HG03460 (cell line): ENCODE data around the gene OBSCN.

ENCODE experiments used
- ATAC-seq: cut with Tn5 transposase; IDR thresholded peaks from one replicate; pipeline ENCODE4 v1.9.1; 2021; ENCODE audit not compliant: unreplicated experiment

Gene OBSCN

GRCh38 chr1:228207851-228208821, at the start of gene OBSCN:
Gene OBSCN, plus strand, starts transcription at chr1:228208044. Its CDS starts 3,740 bp downstream, at chr1:228211784.
- no peak for ATAC-seq

- no peak for ATAC-seq
Measured at GRCh38 chr1:228158151-228159007, 49.5 kb upstream of the OBSCN start.

GRCh38 chr1:228159008-228159665, 48.7 kb upstream of the OBSCN start:
- ATAC-seq: no peak

GRCh38 chr1:228160201-228160761, 47.6 kb upstream of the OBSCN start:
- ATAC-seq: no peak

- ATAC-seq: no peak
Measured at GRCh38 chr1:228161362-228161761, 46.5 kb upstream of the OBSCN start.

GRCh38 chr1:228161866-228162265, 46.0 kb upstream of the OBSCN start:
- ATAC-seq: no peak

GRCh38 chr1:228162286-228163006, 45.4 kb upstream of the OBSCN start:
- ATAC-seq: no peak

- no peak for ATAC-seq
Measured at GRCh38 chr1:228163007-228163753, 44.7 kb upstream of the OBSCN start.

- no peak for ATAC-seq
Measured at GRCh38 chr1:228163776-228164519, 43.9 kb upstream of the OBSCN start.

- no peak for ATAC-seq
Measured at GRCh38 chr1:228164561-228165371, 43.1 kb upstream of the OBSCN start.

GRCh38 chr1:228165372-228166169, 42.3 kb upstream of the OBSCN start, which contains the start of gene IBA57:
Gene IBA57, plus strand, starts transcription at chr1:228165804. Its CDS starts 13 bp downstream, at chr1:228165817.
- ATAC-seq: peak; percentile 78

GRCh38 chr1:228166170-228166936, 41.5 kb upstream of the OBSCN start:
- peak; percentile 24 for ATAC-seq

- no peak for ATAC-seq
Measured at GRCh38 chr1:228168563-228169270, 39.1 kb upstream of the OBSCN start.

GRCh38 chr1:228169345-228169744, 38.5 kb upstream of the OBSCN start:
- no peak for ATAC-seq

GRCh38 chr1:228170666-228171065, 37.2 kb upstream of the OBSCN start:
- ATAC-seq: no peak
